ENCODE results near the gene NTMT1.

DNA sequence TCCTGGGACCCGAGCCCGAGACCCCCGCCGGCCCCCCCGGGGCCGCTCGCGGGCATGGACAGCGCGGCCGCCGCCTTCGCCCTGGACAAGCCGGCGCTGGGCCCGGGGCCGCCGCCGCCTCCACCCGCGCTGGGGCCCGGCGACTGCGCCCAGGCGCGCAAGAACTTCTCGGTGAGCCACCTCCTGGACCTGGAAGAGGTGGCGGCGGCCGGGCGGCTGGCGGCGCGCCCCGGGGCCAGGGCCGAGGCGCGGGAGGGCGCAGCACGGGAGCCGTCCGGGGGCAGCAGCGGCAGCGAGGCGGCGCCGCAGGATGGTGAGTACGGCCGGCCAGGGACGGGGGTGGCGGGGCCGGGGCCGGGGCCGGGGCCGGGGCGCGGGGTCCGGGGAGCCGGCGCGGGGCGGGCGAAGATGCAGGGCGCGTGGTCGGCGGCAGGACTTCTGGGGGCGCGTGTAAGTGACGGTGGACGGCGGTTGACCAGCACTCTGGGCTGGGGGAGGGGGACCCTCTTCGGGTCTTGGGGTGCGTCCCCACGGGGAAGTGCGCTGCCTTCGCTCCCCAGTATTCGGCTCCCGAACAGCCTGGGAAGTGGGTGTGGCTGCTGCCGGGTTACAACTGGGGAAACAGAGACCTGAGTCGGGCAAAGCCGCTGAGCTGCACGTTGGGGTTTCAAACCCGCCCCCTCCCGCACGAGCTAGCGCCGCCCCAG, 40.0 kb downstream of the NTMT1 start:
- TF ChIP-seq POLR2A (IDR thresholded peaks at IDR 0.05) (no peak), POLR2AphosphoS5 (IDR thresholded peaks at IDR 0.05) (no peak)
- TF ChIP-seq, protein P1, sequence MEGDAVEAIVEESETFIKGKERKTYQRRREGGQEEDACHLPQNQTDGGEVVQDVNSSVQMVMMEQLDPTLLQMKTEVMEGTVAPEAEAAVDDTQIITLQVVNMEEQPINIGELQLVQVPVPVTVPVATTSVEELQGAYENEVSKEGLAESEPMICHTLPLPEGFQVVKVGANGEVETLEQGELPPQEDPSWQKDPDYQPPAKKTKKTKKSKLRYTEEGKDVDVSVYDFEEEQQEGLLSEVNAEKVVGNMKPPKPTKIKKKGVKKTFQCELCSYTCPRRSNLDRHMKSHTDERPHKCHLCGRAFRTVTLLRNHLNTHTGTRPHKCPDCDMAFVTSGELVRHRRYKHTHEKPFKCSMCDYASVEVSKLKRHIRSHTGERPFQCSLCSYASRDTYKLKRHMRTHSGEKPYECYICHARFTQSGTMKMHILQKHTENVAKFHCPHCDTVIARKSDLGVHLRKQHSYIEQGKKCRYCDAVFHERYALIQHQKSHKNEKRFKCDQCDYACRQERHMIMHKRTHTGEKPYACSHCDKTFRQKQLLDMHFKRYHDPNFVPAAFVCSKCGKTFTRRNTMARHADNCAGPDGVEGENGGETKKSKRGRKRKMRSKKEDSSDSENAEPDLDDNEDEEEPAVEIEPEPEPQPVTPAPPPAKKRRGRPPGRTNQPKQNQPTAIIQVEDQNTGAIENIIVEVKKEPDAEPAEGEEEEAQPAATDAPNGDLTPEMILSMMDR (IDR thresholded peaks at IDR 0.05): no peak
